Renal cortex interstitium (tissue), 11 donors: ENCODE measurements around the gene TWF1. TPM values are rescaled to one million over a fixed set of nuclear protein-coding genes. Genes with fewer than 3 reads are reported as not detected.

ENCODE experiments used
- DNase-seq, 11 donors: peaks; one replicate each; pipeline ENCODE4 v3.0.0-alpha.2; 2013; ENCODE audit warnings: low read depth in 9 of 11, low spot score in 4 of 11; ENCODE audit errors: extremely low read depth in 1 of 11
- polyA plus RNA-seq, 3 donors: library from polyadenylated mRNA; unstranded; fragments of 120-200 nt; gene quantifications; one replicate each; pipeline ENCODE4 v1.2.1, GENCODE V29; 2013; ENCODE audit not compliant: insufficient read length in 3 of 3

Gene TWF1
- polyA plus RNA-seq, 3 donors = 69.9 to 82.5 (median 75.7) TPM

GRCh38 chr12:43824207-43824775 lies 18.2 kb upstream of the TWF1 start:
- DNase-seq = no peak

- no peak for DNase-seq
These were observed 10.1 kb upstream of the TWF1 start for GRCh38 chr12:43816168-43816567.

- no peak for DNase-seq
These were observed 9.3 kb upstream of the TWF1 start for GRCh38 chr12:43815416-43815815.

GRCh38 chr12:43812926-43813325 lies 6.8 kb upstream of the TWF1 start:
- no peak for DNase-seq

GRCh38 chr12:43812057-43812456 lies 5.9 kb upstream of the TWF1 start:
- no peak for DNase-seq

- no peak for DNase-seq
These were observed 1.3 kb upstream of the TWF1 start for GRCh38 chr12:43807386-43807785.

- no peak for DNase-seq
These were observed 588 bp upstream of the TWF1 start for GRCh38 chr12:43806737-43807072.

- DNase-seq = peak in 4 of 11 donors; percentile 12 to 35 (median 20)
These were observed 813 bp downstream of the TWF1 start for GRCh38 chr12:43805149-43805859.

GRCh38 chr12:43797561-43798217 lies 8.4 kb downstream of the TWF1 start:
- no peak for DNase-seq

GRCh38 chr12:43795716-43796280 lies 10.3 kb downstream of the TWF1 start:
- DNase-seq = no peak

GRCh38 chr12:43789941-43790340 lies 16.2 kb downstream of the TWF1 start:
- no peak for DNase-seq

- DNase-seq = no peak
These were observed 19.0 kb downstream of the TWF1 start for GRCh38 chr12:43786899-43787693.

- peak in 3 of 11 donors; percentile 10 to 18 (median 14) for DNase-seq
These were observed 29.6 kb downstream of the TWF1 start for GRCh38 chr12:43776498-43776897.

- DNase-seq = no peak
These were observed 39.8 kb downstream of the TWF1 start for GRCh38 chr12:43766291-43766690.

- no peak for DNase-seq
These were observed 41.6 kb downstream of the TWF1 start for GRCh38 chr12:43764528-43764927.

- DNase-seq = no peak
These were observed 42.3 kb downstream of the TWF1 start for GRCh38 chr12:43763769-43764168.

GRCh38 chr12:43762596-43762995 lies 43.5 kb downstream of the TWF1 start:
- DNase-seq = no peak

- DNase-seq = no peak
These were observed 44.6 kb downstream of the TWF1 start for GRCh38 chr12:43761500-43761899.

- no peak for DNase-seq
These were observed 45.7 kb downstream of the TWF1 start for GRCh38 chr12:43760396-43760795.
